Neural cell (in vitro differentiated cells): ENCODE data around the gene MAPK14.

ENCODE experiments used
- EP300 ChIP-seq: fragments of 450-650 bp; conservative IDR thresholded peaks from 2 replicates; pipeline ENCODE4 v1.6.1; 2014; ENCODE audit warnings: antibody characterized with exemption, mild to moderate bottlenecking, moderate library complexity; ENCODE audit not compliant: poor library complexity, severe bottlenecking
- EZH2 ChIP-seq: fragments of 200-600, 300-800 bp; shearing (Covaris generic), sonication (generic); IDR thresholded peaks from 2 replicates; pipeline ENCODE4 v1.6.1; 2014; ENCODE audit warnings: antibody characterized with exemption, low read length, borderline replicate concordance, mild to moderate bottlenecking; ENCODE audit not compliant: insufficient read depth, poor library complexity, severe bottlenecking
- POLR2AphosphoS5 ChIP-seq: IDR thresholded peaks from 2 replicates; pipeline ENCODE4 v1.6.1; 2012
- REST ChIP-seq: IDR thresholded peaks from 2 replicates; pipeline ENCODE4 v1.6.1; 2012; ENCODE audit warnings: borderline replicate concordance
- SMC3 ChIP-seq: fragments of 450-650 bp; conservative IDR thresholded peaks from 2 replicates; pipeline ENCODE4 v1.6.1; 2014; ENCODE audit warnings: antibody characterized with exemption, mild to moderate bottlenecking, moderate library complexity; ENCODE audit not compliant: poor library complexity
- TAF1 ChIP-seq: IDR thresholded peaks from 2 replicates; pipeline ENCODE4 v1.6.1; 2012; ENCODE audit warnings: low read depth
- TF ChIP-seq, protein P1 (sequence below): fragments of 450-650 bp; IDR thresholded peaks from 2 replicates; pipeline ENCODE4 v1.5.1; 2014; ENCODE audit warnings: antibody characterized with exemption, mild to moderate bottlenecking, moderate library complexity; ENCODE audit not compliant: poor library complexity, severe bottlenecking

DNA sequence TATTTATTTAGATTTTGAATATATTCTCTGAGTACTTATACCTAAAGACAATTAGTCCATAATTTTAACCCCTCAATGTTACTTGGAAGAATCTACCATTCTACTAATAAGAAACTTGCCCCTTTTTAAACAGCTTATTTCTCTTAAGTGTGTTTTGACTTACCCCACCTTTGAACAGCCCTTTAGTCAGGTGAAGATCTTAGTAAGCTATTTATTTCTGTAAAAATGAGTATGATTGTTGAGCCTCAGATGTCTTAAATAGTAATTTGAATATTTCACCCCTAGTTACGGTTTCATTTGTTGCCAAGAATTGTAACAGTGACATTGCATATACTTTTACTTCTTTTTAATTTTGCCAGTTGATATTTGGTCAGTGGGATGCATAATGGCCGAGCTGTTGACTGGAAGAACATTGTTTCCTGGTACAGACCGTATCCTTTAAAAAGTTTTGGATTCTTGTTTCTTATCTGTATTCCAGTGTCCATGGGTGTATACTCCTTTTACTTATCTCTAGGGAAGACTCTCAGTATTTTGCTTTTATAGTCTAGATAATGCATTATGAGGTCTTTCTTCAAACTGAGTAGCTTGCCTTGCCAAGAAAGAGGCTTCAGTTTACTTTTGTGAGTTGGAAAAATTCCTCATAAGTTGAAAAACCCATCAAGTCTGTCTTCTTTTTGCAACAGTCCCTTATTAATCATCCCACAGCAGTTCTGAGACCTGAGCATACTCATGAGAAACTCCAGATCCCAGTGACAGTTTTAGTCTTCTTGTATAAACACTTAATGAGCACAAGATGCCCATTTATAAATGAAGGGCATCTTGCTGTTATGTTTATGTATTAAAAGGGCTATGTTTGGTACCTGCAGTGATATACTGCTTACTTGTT lies 48.8 kb downstream of the MAPK14 start:
- TF ChIP-seq, protein P1, sequence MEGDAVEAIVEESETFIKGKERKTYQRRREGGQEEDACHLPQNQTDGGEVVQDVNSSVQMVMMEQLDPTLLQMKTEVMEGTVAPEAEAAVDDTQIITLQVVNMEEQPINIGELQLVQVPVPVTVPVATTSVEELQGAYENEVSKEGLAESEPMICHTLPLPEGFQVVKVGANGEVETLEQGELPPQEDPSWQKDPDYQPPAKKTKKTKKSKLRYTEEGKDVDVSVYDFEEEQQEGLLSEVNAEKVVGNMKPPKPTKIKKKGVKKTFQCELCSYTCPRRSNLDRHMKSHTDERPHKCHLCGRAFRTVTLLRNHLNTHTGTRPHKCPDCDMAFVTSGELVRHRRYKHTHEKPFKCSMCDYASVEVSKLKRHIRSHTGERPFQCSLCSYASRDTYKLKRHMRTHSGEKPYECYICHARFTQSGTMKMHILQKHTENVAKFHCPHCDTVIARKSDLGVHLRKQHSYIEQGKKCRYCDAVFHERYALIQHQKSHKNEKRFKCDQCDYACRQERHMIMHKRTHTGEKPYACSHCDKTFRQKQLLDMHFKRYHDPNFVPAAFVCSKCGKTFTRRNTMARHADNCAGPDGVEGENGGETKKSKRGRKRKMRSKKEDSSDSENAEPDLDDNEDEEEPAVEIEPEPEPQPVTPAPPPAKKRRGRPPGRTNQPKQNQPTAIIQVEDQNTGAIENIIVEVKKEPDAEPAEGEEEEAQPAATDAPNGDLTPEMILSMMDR, result no peak
- no peak for TF ChIP-seq TAF1
- no peak for TF ChIP-seq SMC3
- TF ChIP-seq EZH2, result no peak
- TF ChIP-seq POLR2AphosphoS5, result no peak
- TF ChIP-seq REST, result no peak
- TF ChIP-seq EP300, result no peak
